CD4-positive, alpha-beta T cell (primary cell): ENCODE measurements around the gene RPS27L. TPM values are rescaled to one million over a fixed set of nuclear protein-coding genes. Genes with fewer than 3 reads are reported as not detected.

Experiments used
- ATAC-seq: fragments of 200-7000 bp; cut with Tn5 transposase; one replicate; pipeline ENCODE4 v1.10.0; 2022; ENCODE audit warnings: mild to moderate bottlenecking; ENCODE audit not compliant: poor library complexity
- CTCF ChIA-PET: fragments of 350-600 bp; sonication (Branson Sonifier 250); formaldehyde crosslinking; loops from one replicate; lab custom pipeline; 2021; ENCODE audit warnings: antibody characterized with exemption, inconsistent platforms; lab: Charles Lee
- POLR2A ChIA-PET: fragments of 350-600 bp; sonication (Branson Sonifier 250); formaldehyde crosslinking; loops from one replicate; lab custom pipeline; 2021; ENCODE audit warnings: antibody characterized with exemption, inconsistent platforms; lab: Charles Lee
- DNase-seq, 14 experiments: peaks; one replicate each; pipeline ENCODE4 v3.0.0-alpha.2; 2013 to 2020; ENCODE audit warnings: mixed read lengths in 2 of 14
- H3K27ac ChIP-seq, 2 donors: one replicate each; pipeline versions ENCODE4 v1.5.1 to v1.7.0; 2013; ENCODE audit warnings: low read length in 2 of 2, low read depth in 1 of 2, mild to moderate bottlenecking in 1 of 2
- H3K27me3 ChIP-seq, 2 experiments: 1 replicate in 1 of 2; 2 replicates in 1 of 2; pipeline versions ENCODE4 v1.6.1 to v1.7.0; 2013; ENCODE audit warnings: low read length in 2 of 2, control low read depth in 1 of 2, mild to moderate bottlenecking in 1 of 2, moderate library complexity in 1 of 2; ENCODE audit not compliant: insufficient read depth in 2 of 2, control insufficient read depth in 1 of 2
- H3K36me3 ChIP-seq: one replicate; pipeline ENCODE4 v1.6.1; 2013; ENCODE audit warnings: low read length, control low read depth; ENCODE audit not compliant: insufficient read depth
- H3K4me1 ChIP-seq: one replicate; pipeline ENCODE4 v1.6.1; 2013; ENCODE audit warnings: low read length, control low read depth; ENCODE audit not compliant: insufficient read depth
- H3K4me3 ChIP-seq: one replicate; pipeline ENCODE4 v1.5.1; 2013; ENCODE audit warnings: mild to moderate bottlenecking, low read length, moderate library complexity
- H3K9me3 ChIP-seq, 2 experiments: 1 replicate in 1 of 2; 2 replicates in 1 of 2; pipeline versions ENCODE4 v1.6.1 to v1.7.0; 2013; ENCODE audit warnings: low read length in 2 of 2, mild to moderate bottlenecking in 2 of 2, control low read depth in 1 of 2, moderate library complexity in 1 of 2; ENCODE audit not compliant: control insufficient read depth in 1 of 2, insufficient read depth in 1 of 2
- H3K27ac Mint-ChIP-seq: one replicate; pipeline ENCODE4 v1.8.0; 2020; ENCODE audit warnings: mixed read lengths
- H3K27me3 Mint-ChIP-seq: one replicate; pipeline ENCODE4 v1.8.0; 2021; ENCODE audit warnings: mixed read lengths
- H3K36me3 Mint-ChIP-seq: one replicate; pipeline ENCODE4 v1.8.0; 2021; ENCODE audit warnings: low read depth, mixed read lengths
- H3K4me1 Mint-ChIP-seq: one replicate; pipeline ENCODE4 v1.8.0; 2021; ENCODE audit warnings: low read depth, mixed read lengths
- H3K4me3 Mint-ChIP-seq: one replicate; pipeline ENCODE4 v1.8.0; 2020; ENCODE audit warnings: mild to moderate bottlenecking, mixed read lengths
- H3K9me3 Mint-ChIP-seq: one replicate; pipeline ENCODE4 v1.8.0; 2020; ENCODE audit warnings: mixed read lengths
- intact Hi-C, 2 experiments: fragments of 100-400 bp; cut with DNase I in 1 of 2; cut with micrococcal nuclease in 1 of 2; formaldehyde crosslinking; loops; one replicate each; pipeline versions ENCODE4 v1.15.1 to v1.9.0; 2023 to 2025; cut with DNase I, micrococcal nuclease
- total RNA-seq, 174 experiments: library from RNA in 2 of 174; stranded (reverse) in 2 of 174; gene quantifications; one replicate each; pipeline ENCODE4 v1.2.3 and lab custom pipeline; 2021 to 2026
- TF ChIP-seq, protein P1 (sequence below): fragments of 200-600 bp; IDR thresholded peaks from one replicate; pipeline ENCODE4 v1.8.0; 2022; ENCODE audit warnings: antibody characterized with exemption, mild to moderate bottlenecking

Gene RPS27L
- total RNA-seq, 2 experiments from 2014 or later, result 40.0 to 43.1 TPM

- no peaks in the 10 kb centered on the region for H3K36me3 ChIP-seq
- DNase-seq, result peak in 3 of 14 experiments; percentile 42 to 64 (median 51)
- no peaks in the 10 kb centered on the region for H3K9me3 Mint-ChIP-seq
- CTCF ChIA-PET, result interaction anchor here (1.5 to 2.0 kb wide), 3 partner anchors 21 to 41 kb away, joined by 4 to 11 read pairs (median 9); no protein-coding TSS in a partner anchor
- POLR2A ChIA-PET, result interaction anchor here (2.5 to 8.1 kb wide), 5 partner anchors 13 to 87 kb away, joined by 48 to 176 read pairs (median 98); partner anchors contain the start of genes APH1B and RPS27L
- H3K36me3 Mint-ChIP-seq, result peaks cover 13% of the 10 kb centered on the region
- no peaks in the 10 kb centered on the region for H3K9me3 ChIP-seq
- peaks cover 33% of the 10 kb centered on the region for H3K4me1 ChIP-seq
- peak overlapping the region; percentile 94 to 95 for H3K27ac ChIP-seq
- peak overlapping the region; percentile 96 for H3K4me3 Mint-ChIP-seq
- TF ChIP-seq, protein P1, sequence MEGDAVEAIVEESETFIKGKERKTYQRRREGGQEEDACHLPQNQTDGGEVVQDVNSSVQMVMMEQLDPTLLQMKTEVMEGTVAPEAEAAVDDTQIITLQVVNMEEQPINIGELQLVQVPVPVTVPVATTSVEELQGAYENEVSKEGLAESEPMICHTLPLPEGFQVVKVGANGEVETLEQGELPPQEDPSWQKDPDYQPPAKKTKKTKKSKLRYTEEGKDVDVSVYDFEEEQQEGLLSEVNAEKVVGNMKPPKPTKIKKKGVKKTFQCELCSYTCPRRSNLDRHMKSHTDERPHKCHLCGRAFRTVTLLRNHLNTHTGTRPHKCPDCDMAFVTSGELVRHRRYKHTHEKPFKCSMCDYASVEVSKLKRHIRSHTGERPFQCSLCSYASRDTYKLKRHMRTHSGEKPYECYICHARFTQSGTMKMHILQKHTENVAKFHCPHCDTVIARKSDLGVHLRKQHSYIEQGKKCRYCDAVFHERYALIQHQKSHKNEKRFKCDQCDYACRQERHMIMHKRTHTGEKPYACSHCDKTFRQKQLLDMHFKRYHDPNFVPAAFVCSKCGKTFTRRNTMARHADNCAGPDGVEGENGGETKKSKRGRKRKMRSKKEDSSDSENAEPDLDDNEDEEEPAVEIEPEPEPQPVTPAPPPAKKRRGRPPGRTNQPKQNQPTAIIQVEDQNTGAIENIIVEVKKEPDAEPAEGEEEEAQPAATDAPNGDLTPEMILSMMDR, result no peak
- no peaks in the 10 kb centered on the region for H3K27me3 ChIP-seq
- intact Hi-C loops, result loop anchor here (1.0 to 10.0 kb wide), 7 partner anchors 33 to 905 kb away; partner anchors contain the start of genes CIAO2A (in 1 of the 2), RPS27L (in 1 of the 2), SNX1 (in 1 of the 2) and USP3 (in 1 of the 2)
- H3K27ac Mint-ChIP-seq, result peak overlapping the region; percentile 95
- H3K4me1 Mint-ChIP-seq, result peaks cover 63% of the 10 kb centered on the region
- no peak for ATAC-seq
- H3K4me3 ChIP-seq, result peak overlapping the region; percentile 88
- no peaks in the 10 kb centered on the region for H3K27me3 Mint-ChIP-seq
Measured at GRCh38 chr15:63189941-63190768, 32.9 kb upstream of the RPS27L start.

GRCh38 chr15:63188926-63189871 lies 31.9 kb upstream of the RPS27L start, which contains the start of gene RAB8B:
TSS of gene RAB8B (plus strand) at chr15:63189606. CDS start at chr15:63189625, 19 bp downstream.
- ChIA-PET CTCF (interaction anchor here (0.7 to 1.5 kb wide), 2 partner anchors 21 to 38 kb away, joined by 3 to 4 read pairs; no protein-coding TSS in a partner anchor), POLR2A (interaction anchor here (0.7 to 1.8 kb wide), 5 partner anchors 32 to 88 kb away, joined by 3 to 9 read pairs (median 6); partner anchors contain the start of genes APH1B and RPS27L)
- Histone ChIP-seq H3K9me3 (no peaks in the 10 kb centered on the region), H3K36me3 (no peaks in the 10 kb centered on the region), H3K27ac (peak within 1 kb of the TSS; percentile 94 to 95), H3K27me3 (no peaks in the 10 kb centered on the region), H3K4me3 (peak within 1 kb of the TSS; percentile 88), H3K4me1 (peaks cover 28% of the 10 kb centered on the region)
- peak; percentile 94 to 99 (median 97) for DNase-seq
- Mint-ChIP-seq H3K4me3 (peak within 1 kb of the TSS; percentile 96), H3K27ac (peak within 1 kb of the TSS; percentile 95), H3K27me3 (no peaks in the 10 kb centered on the region), H3K36me3 (peaks cover 13% of the 10 kb centered on the region), H3K4me1 (peaks cover 54% of the 10 kb centered on the region), H3K9me3 (no peaks in the 10 kb centered on the region)
- TF ChIP-seq, protein P1, result no peak
- intact Hi-C loops, result loop anchor here in 1 of 2 experiments (1.0 to 10.0 kb wide), 4 partner anchors 32 to 906 kb away; partner anchors contain the start of genes APH1B, CIAO2A, RPS27L and SNX1
- ATAC-seq, result peak; percentile 69
